RPMI7951 (cell line): ENCODE data around the gene NRAP. TPM values are rescaled to one million over a fixed set of nuclear protein-coding genes. Genes with fewer than 3 reads are reported as not detected.

ENCODE experiments used
- DNase-seq: peaks from one replicate; pipeline ENCODE4 v3.0.0-alpha.2; 2012; ENCODE audit warnings: low read depth
- total RNA-seq: library from RNA; depleted of rRNA; stranded (reverse); fragments of >200 nt; shearing (Covaris generic); gene quantifications from 2 replicates; pipeline ENCODE4 v1.2.3, GENCODE V29; 2014

The NRAP gene
- total RNA-seq, 1 experiment from 2014 or later: not detected

DNA sequence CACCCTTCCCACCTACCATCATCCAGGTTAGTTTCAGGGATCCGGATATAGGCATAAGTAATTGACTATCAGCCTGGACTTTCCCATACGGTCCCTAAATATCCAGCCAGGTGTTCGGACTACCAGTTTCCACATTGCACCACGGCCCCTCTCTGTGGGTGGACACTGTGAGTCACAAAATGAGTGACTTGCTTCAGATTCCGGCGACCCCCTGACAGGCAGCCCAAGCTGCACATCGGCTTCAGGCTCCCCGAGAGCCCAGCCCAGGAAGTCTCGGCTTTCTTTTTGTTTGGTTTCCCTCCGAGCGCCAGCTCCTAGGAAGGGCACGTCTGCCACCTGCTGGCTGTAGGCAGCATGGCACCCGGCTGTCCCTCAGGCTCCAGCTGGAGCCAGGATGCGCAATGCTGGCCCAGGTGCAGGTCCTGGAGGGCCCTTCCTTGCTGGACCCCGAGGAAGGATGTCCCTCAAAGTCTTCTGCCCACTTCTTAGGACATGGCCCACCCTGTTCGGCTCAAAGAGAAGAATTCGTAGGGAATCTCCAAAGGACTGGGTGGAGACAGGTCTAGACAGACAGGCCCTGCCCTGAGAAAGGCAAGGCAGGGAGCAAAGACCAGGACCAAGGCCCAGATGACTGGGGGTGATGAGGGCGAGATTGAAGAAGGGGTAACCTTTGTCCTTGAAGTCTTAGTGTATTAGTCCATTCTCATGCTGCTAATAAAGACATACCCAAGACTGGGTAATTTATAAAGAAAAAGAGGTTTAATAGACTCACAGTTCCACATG lies 100.3 kb downstream of the NRAP start:
- peak; percentile 58 for DNase-seq

DNA sequence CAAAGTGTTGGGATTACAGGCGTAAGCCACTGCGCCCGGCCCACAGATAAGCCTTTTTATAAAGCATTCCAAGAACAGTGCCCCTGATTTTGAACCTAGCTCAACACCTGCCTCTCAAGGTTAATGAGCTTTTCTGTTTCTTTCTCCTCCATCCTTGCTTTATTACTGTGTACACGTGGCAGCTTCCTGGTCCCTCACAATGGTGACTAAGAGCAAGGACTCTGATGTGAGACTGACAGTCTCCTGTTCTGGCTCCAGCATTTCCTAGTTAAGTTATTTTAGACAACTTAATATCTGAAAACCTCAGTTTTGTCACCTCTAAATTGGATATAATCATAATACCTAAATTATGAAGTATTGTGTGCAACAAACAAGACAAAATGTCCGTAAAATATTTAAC lies 101.1 kb downstream of the NRAP start:
- no peak for DNase-seq

DNA sequence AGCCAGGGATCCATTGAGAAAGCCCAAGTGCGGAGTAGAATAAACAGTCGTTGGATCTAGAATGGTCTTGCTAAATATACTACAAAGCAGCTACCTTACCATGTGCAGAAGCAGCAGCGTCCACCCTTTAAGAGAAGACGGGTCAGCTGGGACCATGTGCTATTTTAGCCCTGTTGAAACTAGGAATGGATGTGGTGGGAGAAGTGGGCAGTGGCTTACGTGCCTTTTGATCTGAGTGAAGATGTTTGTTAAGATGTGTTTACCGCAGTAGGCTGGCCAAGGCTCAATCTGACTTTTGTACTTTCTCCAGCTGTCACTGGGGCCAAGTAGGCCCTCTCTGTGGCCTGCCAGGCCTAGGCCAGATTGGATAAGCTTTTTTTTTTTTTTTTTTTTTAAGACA lies 101.8 kb downstream of the NRAP start:
- no peak for DNase-seq

DNA sequence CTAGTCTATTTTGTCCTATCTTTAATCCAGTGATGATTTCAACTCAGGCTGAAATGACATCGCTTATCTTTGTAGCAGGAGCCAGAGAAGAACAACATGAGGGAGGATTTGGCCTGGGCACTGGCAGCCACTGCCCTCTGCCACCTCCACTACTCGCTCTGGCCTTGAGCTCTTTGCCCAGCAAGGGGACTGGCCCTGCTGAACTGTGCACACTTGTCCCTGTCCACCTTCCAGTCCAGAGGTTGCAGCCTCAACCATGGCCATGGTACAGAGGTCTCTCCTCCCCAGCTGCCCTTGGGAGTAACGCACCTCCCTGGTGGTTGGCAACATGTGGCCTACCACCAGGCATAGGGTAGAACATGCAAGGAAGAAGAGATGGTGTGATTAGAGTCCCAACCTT lies 102.6 kb downstream of the NRAP start:
- DNase-seq: no peak

DNA sequence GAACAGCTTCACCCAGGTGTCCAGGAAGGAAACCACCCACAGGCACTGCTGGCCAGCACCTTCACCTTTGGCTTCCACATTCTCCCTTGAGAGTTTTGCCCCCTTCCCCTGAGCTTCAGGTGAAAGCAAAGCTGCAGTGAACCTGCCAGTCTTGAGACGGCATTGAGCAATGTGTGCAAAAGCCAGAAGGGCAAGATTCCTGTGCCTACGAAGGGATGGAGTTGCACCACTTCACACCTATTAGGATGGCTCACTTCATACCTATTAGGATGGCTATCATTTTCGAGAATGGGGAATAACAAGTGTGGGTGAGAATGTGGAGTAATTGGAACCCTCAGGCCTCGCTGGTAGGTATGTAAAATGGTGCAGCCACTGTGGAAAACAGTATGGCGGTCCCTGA lies 103.8 kb downstream of the NRAP start:
- DNase-seq: no peak

DNA sequence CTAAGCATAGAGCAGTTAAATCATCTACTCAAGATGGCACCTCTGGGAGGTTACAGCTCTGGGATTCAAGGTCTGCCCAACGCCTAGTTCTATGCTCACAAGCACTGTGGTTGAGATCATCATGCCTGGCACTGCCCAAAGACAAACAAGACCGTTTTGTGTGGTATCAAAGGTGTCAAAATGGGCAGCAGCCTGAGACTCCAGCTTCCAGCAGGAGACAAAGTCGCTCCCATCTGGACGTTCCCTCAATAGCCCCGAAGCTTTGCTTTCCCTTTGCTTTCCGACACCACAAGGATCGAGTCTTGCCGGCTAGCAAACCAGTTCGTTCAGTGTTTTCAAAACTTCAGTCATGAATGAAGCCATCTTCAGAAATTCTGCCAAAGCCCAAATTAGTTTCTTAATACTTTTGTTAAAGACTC lies 105.9 kb downstream of the NRAP start:
- no peak for DNase-seq

DNA sequence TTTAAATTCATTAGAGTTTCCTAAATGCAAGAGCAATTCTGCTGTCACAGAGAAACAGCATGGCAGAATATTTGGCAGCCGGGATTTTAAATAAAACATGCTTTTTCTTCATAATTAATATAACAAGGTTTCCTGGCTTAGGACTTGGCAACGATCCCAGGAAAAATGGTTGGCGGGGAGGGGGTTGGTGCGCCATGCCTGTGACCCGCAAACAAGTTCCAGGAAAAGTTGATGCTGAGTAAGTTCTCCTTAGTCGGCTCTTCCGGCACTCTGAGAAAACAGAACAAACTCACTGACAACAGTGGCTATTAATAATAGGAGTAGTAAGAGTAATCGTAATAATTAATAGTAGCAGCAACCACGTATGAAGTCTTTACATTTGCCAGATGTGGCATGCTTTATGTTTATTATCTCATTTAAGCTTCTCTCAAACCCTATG lies 106.4 kb downstream of the NRAP start:
- no peak for DNase-seq

DNA sequence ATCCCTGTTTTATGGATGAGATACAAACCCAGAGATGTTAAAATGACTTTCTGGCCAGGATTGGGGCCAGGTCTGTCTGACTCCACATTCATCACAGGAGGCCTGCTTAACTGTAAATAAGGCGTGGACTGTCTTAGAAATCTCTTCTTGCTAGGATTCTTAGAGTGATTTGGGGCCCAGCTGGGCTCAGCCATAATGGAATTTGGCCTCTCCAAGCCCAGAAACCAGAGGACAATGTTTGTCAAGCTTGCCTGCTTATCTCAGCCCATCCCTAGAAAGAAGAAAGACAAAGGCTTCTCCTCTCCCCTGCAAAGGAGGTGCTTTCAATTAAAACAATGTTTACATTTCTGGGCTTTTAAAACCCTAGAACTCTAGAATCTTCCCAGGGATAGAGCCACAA lies 108.1 kb downstream of the NRAP start:
- no peak for DNase-seq

DNA sequence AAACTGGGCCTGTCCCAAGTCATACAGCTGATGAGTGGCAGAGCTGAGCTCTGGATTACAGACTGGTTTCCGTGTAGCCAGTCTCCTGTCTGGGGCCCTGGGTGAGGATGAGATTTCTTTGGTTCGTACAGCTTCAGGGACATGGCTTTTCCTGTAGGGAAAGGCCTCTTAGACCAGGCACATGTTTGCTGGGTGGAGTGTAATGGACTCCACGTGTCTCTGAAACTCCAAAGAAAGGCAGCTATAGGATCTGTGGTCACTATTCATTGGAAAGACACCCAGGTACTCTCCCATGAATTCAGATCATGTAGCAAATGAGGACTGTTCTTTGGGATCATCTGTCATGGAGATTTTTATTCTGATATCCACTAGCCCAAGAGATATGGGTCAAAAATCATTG lies 108.6 kb downstream of the NRAP start:
- no peak for DNase-seq

DNA sequence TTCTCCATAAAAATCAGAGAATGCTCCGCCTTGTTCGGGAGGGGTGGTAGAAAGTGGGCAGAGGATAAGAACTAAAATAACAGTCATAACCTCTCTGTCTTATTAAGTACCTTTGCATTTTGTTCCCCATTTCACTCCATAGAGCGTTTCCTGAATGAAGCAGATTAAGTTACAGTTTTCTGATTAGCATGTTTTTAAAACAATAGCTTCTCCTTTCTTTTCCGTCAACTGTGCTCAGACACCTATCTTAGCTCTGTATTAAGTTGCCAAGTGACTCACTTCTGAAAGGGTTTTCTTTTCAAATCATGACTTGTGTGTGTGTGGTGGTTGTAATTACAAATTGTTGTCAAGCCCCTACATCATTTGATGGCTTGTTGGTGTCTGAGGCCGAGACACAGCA lies 109.6 kb downstream of the NRAP start:
- no peak for DNase-seq

DNA sequence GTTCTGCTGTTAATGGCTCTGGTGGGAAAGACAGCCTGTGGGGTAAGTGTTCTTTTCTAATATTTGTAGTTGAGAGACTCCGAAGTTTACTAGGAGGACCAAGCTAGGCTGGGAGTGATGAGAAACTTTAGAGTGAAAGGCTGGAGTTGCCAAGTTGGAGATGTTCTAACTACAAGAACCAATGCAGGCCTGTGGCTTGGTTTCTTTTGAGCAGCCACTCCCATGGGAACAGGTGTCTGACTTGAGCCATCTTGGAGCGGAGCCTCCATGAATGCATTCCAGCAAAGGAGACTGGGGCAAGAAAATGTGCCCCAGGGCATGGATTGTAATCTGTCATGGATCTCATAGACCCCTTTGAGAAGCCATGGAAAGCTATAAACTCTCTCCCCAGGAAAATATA lies 110.7 kb downstream of the NRAP start:
- no peak for DNase-seq

DNA sequence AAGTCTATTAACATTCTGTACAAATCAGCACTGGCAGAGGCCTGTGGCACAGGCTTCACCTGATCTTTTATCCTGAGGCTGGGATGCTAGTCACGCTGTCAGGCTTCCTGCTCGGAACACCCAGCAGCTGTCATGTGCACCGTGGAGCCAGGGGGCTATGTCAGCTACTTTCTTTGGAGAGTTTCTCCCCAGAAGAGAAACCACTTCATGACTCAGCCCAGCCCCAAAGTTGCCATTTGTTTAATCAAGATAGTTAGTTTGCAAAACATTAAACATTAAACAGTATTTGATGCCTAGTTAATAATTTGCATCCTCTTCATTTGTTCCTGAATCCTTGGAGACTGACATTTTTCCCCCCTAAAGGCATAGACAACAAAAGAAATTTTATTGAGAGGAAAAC lies 111.1 kb downstream of the NRAP start, which contains the start of gene HABP2:
Gene HABP2 (plus strand): TSS at position 353 of the 400 bp plus-strand sequence. CDS start 69 bp downstream, outside the sequence.
- DNase-seq: no peak

DNA sequence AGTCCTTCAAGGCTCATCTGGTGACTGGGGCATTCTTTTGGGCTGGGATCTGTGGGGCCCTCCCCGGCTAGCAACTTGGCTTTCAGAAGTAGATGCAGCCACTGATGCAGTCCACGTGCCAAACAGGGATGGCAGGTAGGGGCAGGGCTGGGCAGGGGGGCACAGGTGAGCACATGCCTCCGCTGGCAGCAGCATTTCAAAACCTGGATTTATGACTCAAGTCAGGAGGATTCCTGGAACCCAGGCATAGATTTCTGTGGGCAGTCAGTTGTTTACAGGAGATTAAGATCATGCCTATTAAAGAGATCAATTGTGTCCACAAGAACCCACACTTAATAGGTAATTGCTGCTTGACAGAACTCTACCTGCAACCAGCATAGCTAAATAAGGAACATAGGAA lies 111.8 kb downstream of the NRAP start:
- no peak for DNase-seq

DNA sequence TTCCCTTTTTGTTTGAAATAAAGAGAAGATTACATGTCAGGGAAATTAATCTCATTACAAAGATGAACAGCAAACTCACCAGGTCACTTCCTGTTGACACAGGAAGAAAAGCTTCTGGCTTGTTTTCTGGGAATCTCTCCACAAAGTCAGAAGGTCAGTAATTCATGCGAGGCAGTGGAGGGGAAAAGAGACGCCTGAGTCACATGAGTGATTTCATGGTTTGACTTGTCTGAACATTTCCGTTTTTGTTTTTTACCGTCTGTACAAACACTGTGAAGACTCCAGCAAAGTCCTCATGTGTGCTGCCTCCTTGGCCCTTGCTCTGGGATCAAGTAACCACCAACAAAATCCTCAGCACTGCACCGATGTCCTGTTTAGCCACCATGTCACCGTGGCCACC lies 113.5 kb downstream of the NRAP start:
- peak; percentile 33 for DNase-seq

DNA sequence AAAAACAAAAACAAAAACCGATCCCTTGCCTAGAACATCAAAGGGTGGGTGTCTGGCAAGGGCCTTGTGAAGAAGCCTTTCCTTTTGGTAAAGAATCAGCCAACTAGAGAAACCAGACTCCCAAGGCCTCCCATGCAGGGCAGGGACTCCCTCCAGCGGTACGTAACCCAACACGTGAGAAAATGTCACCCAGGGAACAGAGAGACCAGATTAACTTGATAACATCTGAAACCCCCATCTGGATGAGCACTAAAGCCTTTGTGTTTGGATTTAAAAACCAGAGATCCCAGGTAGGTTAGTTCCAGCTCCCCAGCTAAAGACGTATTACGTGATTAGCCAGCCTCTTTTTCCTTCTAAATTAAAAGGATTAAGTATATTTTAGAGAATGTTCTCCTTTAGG lies 114.0 kb downstream of the NRAP start:
- no peak for DNase-seq

DNA sequence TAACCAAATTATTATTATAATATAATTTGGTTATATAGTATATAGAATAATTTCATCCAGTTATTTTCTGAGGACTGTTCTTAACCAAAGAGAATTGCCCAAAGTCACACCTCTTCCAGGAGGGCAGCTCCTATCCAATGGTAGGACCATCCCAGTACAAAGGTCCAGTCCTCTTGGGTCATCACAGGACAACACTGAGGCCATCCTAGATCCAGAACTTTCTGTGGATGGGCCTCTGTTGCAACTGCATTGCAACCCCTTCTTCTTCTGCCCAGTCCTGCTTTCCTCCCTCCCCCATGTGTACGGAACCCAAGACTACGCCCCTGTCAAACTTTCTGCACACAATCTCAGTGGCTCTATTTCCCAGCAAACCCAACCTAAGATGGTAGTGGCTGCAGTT lies 116.4 kb downstream of the NRAP start:
- DNase-seq: no peak

DNA sequence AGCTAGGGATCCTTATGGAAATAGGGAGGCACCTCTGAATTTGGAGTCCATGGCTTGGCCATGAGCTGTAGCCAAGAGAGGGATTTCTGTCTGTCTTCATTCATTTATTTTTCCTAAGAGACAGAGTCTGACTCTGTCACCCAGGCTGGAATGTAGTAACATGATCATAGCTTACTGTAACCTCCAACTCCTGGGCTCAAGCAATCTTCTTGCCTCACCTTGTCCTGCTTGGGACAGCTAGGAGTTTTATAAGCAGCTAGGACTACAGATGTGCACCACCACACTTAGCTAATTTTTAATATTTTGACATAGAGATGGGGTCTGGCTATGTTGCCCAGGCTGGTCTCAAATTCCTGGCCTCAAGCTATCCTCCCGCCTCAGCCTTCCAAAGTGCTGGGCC lies 119.4 kb downstream of the NRAP start:
- no peak for DNase-seq

DNA sequence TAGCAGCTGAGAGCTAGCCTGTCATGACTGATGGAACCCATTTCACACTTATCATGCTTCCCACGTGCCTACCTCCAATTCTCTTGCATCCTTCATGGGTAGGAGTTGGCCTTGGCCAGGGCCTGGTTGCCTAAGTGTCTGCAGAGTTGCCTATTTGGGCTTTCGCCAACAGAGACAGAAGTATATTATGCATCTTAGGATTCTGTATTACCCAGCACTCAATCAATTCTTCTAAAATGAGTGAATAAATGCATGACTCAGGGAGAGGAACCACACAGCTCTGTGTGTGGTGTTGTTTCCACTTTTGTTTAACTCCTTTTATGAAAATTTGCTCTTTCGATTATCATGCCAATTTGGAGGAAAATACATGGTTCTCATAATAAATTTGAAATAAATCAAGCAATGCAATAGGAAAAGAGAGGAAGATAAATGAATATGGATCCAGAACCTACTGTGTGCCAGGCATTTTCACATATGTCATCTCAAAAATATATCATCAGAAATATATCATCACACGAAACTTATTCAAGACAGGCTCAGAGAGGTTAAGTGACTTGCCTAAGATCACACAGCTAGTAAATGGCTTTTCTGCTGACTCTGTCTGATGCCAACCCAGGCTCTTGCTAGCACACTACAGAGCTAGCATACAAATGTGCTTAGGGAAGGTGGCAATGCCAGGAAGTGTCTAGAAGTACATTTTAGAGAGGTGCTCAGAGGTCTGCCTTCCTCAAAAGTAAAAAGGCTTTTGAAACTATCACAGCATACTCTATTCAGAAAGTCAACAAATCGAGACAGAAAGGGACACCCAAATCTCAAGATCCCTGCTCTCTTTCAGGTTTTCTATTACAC lies 120.5 kb downstream of the NRAP start:
- DNase-seq: no peak

DNA sequence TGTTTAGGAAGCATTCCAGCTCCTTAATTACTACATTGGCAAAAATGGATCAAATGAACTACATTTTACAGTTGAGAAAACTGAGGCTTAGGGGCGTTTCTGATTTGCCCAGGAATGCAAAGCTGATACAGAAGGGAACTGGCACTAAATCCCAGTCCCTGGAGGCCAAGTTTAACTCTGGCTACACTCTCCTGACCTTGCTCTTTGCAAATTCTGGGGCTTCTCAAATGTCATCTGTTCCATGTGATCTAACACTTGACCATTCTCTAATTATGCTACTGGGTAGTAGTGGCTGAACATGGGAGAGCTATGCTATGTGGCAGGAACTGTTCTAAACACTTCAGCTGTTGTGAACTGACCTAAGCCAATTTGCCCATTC lies 122.3 kb downstream of the NRAP start:
- DNase-seq: no peak

DNA sequence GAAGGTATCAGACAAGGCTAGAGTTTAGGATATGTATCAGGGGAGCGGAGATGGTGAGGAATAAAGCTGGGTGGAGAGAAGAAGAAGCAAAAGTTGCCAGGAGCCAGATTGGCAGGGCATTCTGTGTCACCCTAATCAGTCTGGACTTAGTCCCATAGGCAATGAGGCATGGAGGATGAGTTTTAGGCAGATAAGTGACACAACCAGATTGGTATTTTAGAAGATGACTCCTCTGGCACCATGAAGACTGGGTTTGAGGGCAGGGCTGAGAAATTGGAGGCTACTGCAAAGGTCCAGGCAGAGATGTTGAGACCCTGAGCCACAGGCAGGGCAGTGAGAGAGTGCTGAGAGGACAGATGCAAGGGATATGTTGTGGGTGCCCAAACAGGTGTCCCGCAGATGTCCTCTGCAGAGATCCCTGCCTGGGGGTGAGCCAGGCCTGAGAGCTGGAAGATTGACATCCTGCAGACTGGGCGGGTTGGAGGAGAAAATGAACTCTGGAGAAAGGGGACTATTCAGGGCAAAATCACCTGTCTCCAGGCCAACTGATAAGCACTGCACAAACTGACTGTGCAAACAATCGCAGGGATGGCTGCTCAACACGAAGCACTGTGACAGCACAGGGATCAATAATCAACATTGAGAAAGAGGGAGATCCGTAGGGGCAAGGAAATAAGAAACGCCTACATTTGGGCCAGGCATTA lies 122.8 kb downstream of the NRAP start:
- DNase-seq: no peak

DNA sequence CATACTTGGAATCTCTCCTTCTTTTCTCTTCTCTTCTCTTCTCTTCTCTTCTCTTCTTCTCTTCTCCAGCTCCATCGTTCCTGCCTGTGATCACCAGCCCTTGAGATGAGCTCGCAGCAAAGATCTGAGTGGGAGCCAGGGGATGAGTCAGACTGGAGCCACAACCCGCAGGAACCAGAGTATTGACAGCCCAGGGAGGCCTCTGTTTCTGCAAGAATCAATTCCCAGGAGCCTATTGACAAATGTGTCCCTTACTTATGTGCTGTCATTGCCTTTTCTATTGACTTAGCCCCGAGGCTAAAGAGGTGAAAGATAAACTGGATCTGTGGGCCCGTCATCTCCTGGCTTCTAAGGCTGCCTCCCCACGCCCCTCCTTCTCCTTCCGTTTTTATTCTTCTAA lies 124.1 kb downstream of the NRAP start:
- peak; percentile 57 for DNase-seq
